ENCODE data around the gene LDB2. TPM values are rescaled to one million over a fixed set of nuclear protein-coding genes. Genes with fewer than 3 reads are reported as not detected.
A peak's percentile ranks its signal among the peaks of the same experiment; 100 is the strongest.

Gene LDB2
- total RNA-seq, 2 donors from 2014 or later, result 11.4 to 14.5 TPM

DNA sequence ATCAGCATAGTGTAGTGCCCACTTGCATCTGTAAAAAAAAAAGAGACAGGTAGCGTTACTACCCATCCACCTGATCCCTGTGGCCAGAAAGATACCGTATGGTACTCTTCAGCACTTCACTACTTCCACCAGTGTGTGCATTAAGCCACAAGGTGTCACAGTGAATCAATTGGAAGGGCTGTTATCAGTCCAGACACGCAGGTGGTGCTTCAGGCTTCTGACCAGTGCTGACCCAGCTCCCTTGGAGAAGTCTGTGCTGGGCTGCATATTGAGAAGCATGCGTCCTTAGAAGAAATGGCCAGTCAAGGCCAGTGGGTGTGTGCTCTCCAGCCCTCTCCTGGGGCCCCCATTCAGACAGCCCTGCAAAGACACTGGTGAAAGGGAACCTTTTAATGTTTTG lies 10.6 kb downstream of the LDB2 start:
- no peak overlapping the region for H3K4me3 Mint-ChIP-seq
- no peaks in the 10 kb centered on the region for H3K9me3 Mint-ChIP-seq
- no peaks in the 10 kb centered on the region for H3K4me1 ChIP-seq (ENCODE audit: control insufficient read depth, insufficient read depth, low read length)
- H3K9ac ChIP-seq (ENCODE audit: extremely low read depth, low read length, poor library complexity, severe bottlenecking), result no peak overlapping the region
- no peaks in the 10 kb centered on the region for H3K9me3 ChIP-seq (ENCODE audit: control insufficient read depth, low read length)
- H3K27ac Mint-ChIP-seq, result no peak overlapping the region
- no peak for DNase-seq
- H3K4me3 ChIP-seq (ENCODE audit: low read length), result no peak overlapping the region
- TF ChIP-seq CTCF (conservative IDR thresholded peaks at IDR 0.05), result peak; percentile 27
- no peak overlapping the region for H3K27ac ChIP-seq (ENCODE audit: low read depth, low read length)
- no peaks in the 10 kb centered on the region for H3K36me3 Mint-ChIP-seq (ENCODE audit: low read depth)
- H3K36me3 ChIP-seq (ENCODE audit: control insufficient read depth, insufficient read depth, low read length), result no peaks in the 10 kb centered on the region
- no peaks in the 10 kb centered on the region for H3K27me3 ChIP-seq (ENCODE audit: control insufficient read depth, insufficient read depth, low read length, poor library complexity, severe bottlenecking)
- WGBS, 2 experiments (ENCODE audit: insufficient coverage in 1 of 2, insufficient read length in 1 of 2), result 83 to 94% methylated on average over 3 to 4 of the region's 4 CpGs
- H3K4me1 Mint-ChIP-seq, result peaks cover 16% of the 10 kb centered on the region
- no peaks in the 10 kb centered on the region for H3K27me3 Mint-ChIP-seq (ENCODE audit: insufficient read depth)

- H3K27ac Mint-ChIP-seq, result no peak overlapping the region
- no peaks in the 10 kb centered on the region for H3K4me1 Mint-ChIP-seq
- no peaks in the 10 kb centered on the region for H3K27me3 Mint-ChIP-seq (ENCODE audit: insufficient read depth)
Measured at GRCh38 chr4:16884673-16885460, 13.6 kb downstream of the LDB2 start.

GRCh38 chr4:16883806-16884205 lies 14.6 kb downstream of the LDB2 start:
- no peak for DNase-seq
- no peak overlapping the region for H3K4me3 ChIP-seq (ENCODE audit: low read length)
- no peak overlapping the region for H3K9ac ChIP-seq (ENCODE audit: extremely low read depth, low read length, poor library complexity, severe bottlenecking)
- no peak overlapping the region for H3K27ac ChIP-seq (ENCODE audit: low read depth, low read length)
- WGBS, 2 experiments (ENCODE audit: insufficient coverage in 1 of 2, insufficient read length in 1 of 2), result 92 to 98% methylated on average over 4 of the region's 4 CpGs
- peaks cover 23% of the 10 kb centered on the region for H3K9me3 ChIP-seq (ENCODE audit: control insufficient read depth, low read length)
- Mint-ChIP-seq H3K27ac (no peak overlapping the region), H3K36me3 (ENCODE audit: low read depth) (peaks cover 13% of the 10 kb centered on the region), H3K4me1 (no peaks in the 10 kb centered on the region), H3K4me3 (no peak overlapping the region), H3K9me3 (peaks cover 19% of the 10 kb centered on the region), H3K27me3 (ENCODE audit: insufficient read depth) (no peaks in the 10 kb centered on the region)
- no peak for TF ChIP-seq CTCF (conservative IDR thresholded peaks at IDR 0.05)
- no peaks in the 10 kb centered on the region for H3K36me3 ChIP-seq (ENCODE audit: control insufficient read depth, insufficient read depth, low read length)
- H3K4me1 ChIP-seq (ENCODE audit: control insufficient read depth, insufficient read depth, low read length), result no peaks in the 10 kb centered on the region
- H3K27me3 ChIP-seq (ENCODE audit: control insufficient read depth, insufficient read depth, low read length, poor library complexity, severe bottlenecking), result no peaks in the 10 kb centered on the region

More at GRCh38 chr4:16884673-16885460, 13.6 kb downstream of the LDB2 start:
- no peaks in the 10 kb centered on the region for H3K36me3 ChIP-seq (ENCODE audit: control insufficient read depth, insufficient read depth, low read length)
- 75 to 92% methylated on average over 2 to 7 of the region's 8 CpGs for WGBS, 2 experiments (ENCODE audit: insufficient coverage in 1 of 2, insufficient read length in 1 of 2)
- no peaks in the 10 kb centered on the region for H3K4me1 ChIP-seq (ENCODE audit: control insufficient read depth, insufficient read depth, low read length)
- H3K27me3 ChIP-seq (ENCODE audit: control insufficient read depth, insufficient read depth, low read length, poor library complexity, severe bottlenecking), result no peaks in the 10 kb centered on the region
- no peak for DNase-seq
- H3K9ac ChIP-seq (ENCODE audit: extremely low read depth, low read length, poor library complexity, severe bottlenecking), result no peak overlapping the region
- no peak overlapping the region for H3K27ac ChIP-seq (ENCODE audit: low read depth, low read length)
- Mint-ChIP-seq H3K4me3 (no peak overlapping the region), H3K9me3 (peaks cover 8% of the 10 kb centered on the region), H3K36me3 (ENCODE audit: low read depth) (peaks cover 6% of the 10 kb centered on the region)
- no peak overlapping the region for H3K4me3 ChIP-seq (ENCODE audit: low read length)
- TF ChIP-seq CTCF (conservative IDR thresholded peaks at IDR 0.05), result peak; percentile 70
- H3K9me3 ChIP-seq (ENCODE audit: control insufficient read depth, low read length), result peaks cover 13% of the 10 kb centered on the region
